ENCODE results near the gene TFAP2A. TPM values are rescaled to one million over a fixed set of nuclear protein-coding genes. Genes with fewer than 3 reads are reported as not detected.

TFAP2A gene
- total RNA-seq, 1 experiment from 2014 or later, result 0.42 TPM

GRCh38 chr6:10383331-10384090, 31.4 kb downstream of the TFAP2A start:
- Mint-ChIP-seq H3K4me1 (peaks cover 62% of the 10 kb centered on the region), H3K9me3 (no peaks in the 10 kb centered on the region), H3K27ac (no peak overlapping the region), H3K27me3 (ENCODE audit: low read depth) (peaks cover 98% of the 10 kb centered on the region), H3K36me3 (no peaks in the 10 kb centered on the region), H3K4me3 (peak overlapping the region; percentile 59)
- ChIA-PET POLR2A (no interaction called here), CTCF (interaction anchor here (0.6 kb wide), 1 partner anchor 14 kb away, joined by 3 read pairs; no protein-coding TSS in a partner anchor)
- peak; percentile 49 for DNase-seq (ENCODE audit: low spot score)
- ATAC-seq, result peak; percentile 20
- 0 out of 2 replicates have a peak, but pooled peaks have one; percentile 65 for TF ChIP-seq TP53 (CRISPR knock-in tag; IDR thresholded peaks at IDR 0.05)
- TF ChIP-seq MXD4 (CRISPR knock-in tag; IDR thresholded peaks at IDR 0.05; ENCODE audit: borderline replicate concordance), result no peak
- no peak for TF ChIP-seq FOXJ3 (CRISPR knock-in tag; IDR thresholded peaks at IDR 0.05; ENCODE audit: borderline replicate concordance)

- DNase-seq (ENCODE audit: low spot score) (no peak), ATAC-seq (no peak)
- Mint-ChIP-seq H3K27me3 (ENCODE audit: low read depth) (peaks cover 98% of the 10 kb centered on the region), H3K27ac (no peak overlapping the region), H3K4me3 (peak overlapping the region; percentile 59), H3K4me1 (peaks cover 60% of the 10 kb centered on the region), H3K9me3 (no peaks in the 10 kb centered on the region), H3K36me3 (no peaks in the 10 kb centered on the region)
- TF ChIP-seq, protein P1, sequence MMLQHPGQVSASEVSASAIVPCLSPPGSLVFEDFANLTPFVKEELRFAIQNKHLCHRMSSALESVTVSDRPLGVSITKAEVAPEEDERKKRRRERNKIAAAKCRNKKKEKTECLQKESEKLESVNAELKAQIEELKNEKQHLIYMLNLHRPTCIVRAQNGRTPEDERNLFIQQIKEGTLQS (CRISPR knock-in tag; conservative IDR thresholded peaks at IDR 0.05), result no peak
- ChIA-PET POLR2A (interaction anchor here (0.7 kb wide), 1 partner anchor 312 kb away, joined by 4 read pairs; the partner anchor contains the start of gene PAK1IP1), CTCF (no interaction called here)
These were observed 32.0 kb downstream of the TFAP2A start for GRCh38 chr6:10382728-10383330.

- no peaks in the 10 kb centered on the region for H3K9me3 Mint-ChIP-seq
These were observed 32.6 kb downstream of the TFAP2A start for GRCh38 chr6:10382322-10382721.

DNA sequence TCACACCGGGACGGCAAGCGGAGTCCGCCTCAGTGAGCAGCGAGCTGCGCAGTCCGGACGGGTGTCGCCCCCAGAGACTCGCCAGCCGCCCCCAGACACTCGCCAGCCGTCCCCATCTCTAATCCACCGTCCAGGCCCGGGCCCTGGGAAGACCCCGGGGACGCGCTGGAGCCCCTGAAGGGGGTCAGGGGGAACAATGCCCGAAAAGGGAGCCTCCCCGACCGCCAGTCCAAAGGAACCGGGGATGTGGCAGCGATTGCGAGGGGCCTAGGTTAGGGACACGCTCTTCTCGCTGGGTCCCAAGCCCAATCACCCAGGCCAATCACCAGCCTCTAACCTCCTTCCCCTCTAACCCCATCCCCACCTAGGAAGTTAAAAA, 33.1 kb downstream of the TFAP2A start:
- peaks cover 53% of the 10 kb centered on the region for H3K4me1 Mint-ChIP-seq
- ChIA-PET POLR2A (interaction anchor here (1.0 kb wide), 2 partner anchors 23 to 31 kb away, joined by 3 read pairs; no protein-coding TSS in a partner anchor), CTCF (interaction anchor here (0.9 to 2.6 kb wide), 6 partner anchors 10 to 48 kb away, joined by 3 to 20 read pairs (median 4); partner anchors contain the start of gene TFAP2A)
- peak overlapping the region; percentile 59 for H3K4me3 Mint-ChIP-seq
- peaks cover 98% of the 10 kb centered on the region for H3K27me3 Mint-ChIP-seq (ENCODE audit: low read depth)
- H3K9me3 Mint-ChIP-seq, result no peaks in the 10 kb centered on the region
- no peak; the same call in none of the 2 replicates for ATAC-seq
- no peak for DNase-seq (ENCODE audit: low spot score)
- no peaks in the 10 kb centered on the region for H3K36me3 Mint-ChIP-seq
- H3K27ac Mint-ChIP-seq, result no peak overlapping the region
- TF ChIP-seq ZNF138 (CRISPR knock-in tag; conservative IDR thresholded peaks at IDR 0.05), result no peak
- TF ChIP-seq ZNF219 (CRISPR knock-in tag; IDR thresholded peaks at IDR 0.05; ENCODE audit: borderline replicate concordance), result no peak
- no peak for TF ChIP-seq ATF2 (CRISPR knock-in tag; IDR thresholded peaks at IDR 0.05; ENCODE audit: borderline replicate concordance, low read depth)
- TF ChIP-seq, protein P2, sequence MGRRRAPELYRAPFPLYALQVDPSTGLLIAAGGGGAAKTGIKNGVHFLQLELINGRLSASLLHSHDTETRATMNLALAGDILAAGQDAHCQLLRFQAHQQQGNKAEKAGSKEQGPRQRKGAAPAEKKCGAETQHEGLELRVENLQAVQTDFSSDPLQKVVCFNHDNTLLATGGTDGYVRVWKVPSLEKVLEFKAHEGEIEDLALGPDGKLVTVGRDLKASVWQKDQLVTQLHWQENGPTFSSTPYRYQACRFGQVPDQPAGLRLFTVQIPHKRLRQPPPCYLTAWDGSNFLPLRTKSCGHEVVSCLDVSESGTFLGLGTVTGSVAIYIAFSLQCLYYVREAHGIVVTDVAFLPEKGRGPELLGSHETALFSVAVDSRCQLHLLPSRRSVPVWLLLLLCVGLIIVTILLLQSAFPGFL (CRISPR knock-in tag; IDR thresholded peaks at IDR 0.05; ENCODE audit: borderline replicate concordance), result no peak
- no peak for TF ChIP-seq ZNF416 (CRISPR knock-in tag; IDR thresholded peaks at IDR 0.05)
- TF ChIP-seq, protein P3, sequence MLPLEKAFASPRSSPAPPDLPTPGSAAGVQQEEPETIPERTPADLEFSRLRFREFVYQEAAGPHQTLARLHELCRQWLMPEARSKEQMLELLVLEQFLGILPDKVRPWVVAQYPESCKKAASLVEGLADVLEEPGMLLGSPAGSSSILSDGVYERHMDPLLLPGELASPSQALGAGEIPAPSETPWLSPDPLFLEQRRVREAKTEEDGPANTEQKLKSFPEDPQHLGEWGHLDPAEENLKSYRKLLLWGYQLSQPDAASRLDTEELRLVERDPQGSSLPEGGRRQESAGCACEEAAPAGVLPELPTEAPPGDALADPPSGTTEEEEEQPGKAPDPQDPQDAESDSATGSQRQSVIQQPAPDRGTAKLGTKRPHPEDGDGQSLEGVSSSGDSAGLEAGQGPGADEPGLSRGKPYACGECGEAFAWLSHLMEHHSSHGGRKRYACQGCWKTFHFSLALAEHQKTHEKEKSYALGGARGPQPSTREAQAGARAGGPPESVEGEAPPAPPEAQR (CRISPR knock-in tag; IDR thresholded peaks at IDR 0.05), result no peak

More at GRCh38 chr6:10382322-10382721, 32.6 kb downstream of the TFAP2A start:
- H3K36me3 Mint-ChIP-seq, result no peaks in the 10 kb centered on the region
- DNase-seq (ENCODE audit: low spot score), result no peak
- CTCF ChIA-PET, result interaction anchor here (0.9 to 2.6 kb wide), 4 partner anchors 9 to 47 kb away, joined by 3 to 20 read pairs (median 4); partner anchors contain the start of gene TFAP2A
- no peak for ATAC-seq
- POLR2A ChIA-PET, result interaction anchor here (0.7 kb wide), 1 partner anchor 313 kb away, joined by 4 read pairs; the partner anchor contains the start of gene PAK1IP1
- H3K27ac Mint-ChIP-seq, result no peak overlapping the region
- peaks cover 58% of the 10 kb centered on the region for H3K4me1 Mint-ChIP-seq
- TF ChIP-seq ESRRA (CRISPR knock-in tag; IDR thresholded peaks at IDR 0.05; ENCODE audit: borderline replicate concordance) (no peak), CREM (CRISPR knock-in tag; IDR thresholded peaks at IDR 0.05) (no peak), NR2C2 (CRISPR knock-in tag; IDR thresholded peaks at IDR 0.05) (no peak), JAZF1 (CRISPR knock-in tag; IDR thresholded peaks at IDR 0.05) (no peak)
- TF ChIP-seq, protein P4, sequence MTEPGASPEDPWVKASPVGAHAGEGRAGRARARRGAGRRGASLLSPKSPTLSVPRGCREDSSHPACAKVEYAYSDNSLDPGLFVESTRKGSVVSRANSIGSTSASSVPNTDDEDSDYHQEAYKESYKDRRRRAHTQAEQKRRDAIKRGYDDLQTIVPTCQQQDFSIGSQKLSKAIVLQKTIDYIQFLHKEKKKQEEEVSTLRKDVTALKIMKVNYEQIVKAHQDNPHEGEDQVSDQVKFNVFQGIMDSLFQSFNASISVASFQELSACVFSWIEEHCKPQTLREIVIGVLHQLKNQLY (CRISPR knock-in tag; IDR thresholded peaks at IDR 0.05), result no peak
- TF ChIP-seq, protein P5, sequence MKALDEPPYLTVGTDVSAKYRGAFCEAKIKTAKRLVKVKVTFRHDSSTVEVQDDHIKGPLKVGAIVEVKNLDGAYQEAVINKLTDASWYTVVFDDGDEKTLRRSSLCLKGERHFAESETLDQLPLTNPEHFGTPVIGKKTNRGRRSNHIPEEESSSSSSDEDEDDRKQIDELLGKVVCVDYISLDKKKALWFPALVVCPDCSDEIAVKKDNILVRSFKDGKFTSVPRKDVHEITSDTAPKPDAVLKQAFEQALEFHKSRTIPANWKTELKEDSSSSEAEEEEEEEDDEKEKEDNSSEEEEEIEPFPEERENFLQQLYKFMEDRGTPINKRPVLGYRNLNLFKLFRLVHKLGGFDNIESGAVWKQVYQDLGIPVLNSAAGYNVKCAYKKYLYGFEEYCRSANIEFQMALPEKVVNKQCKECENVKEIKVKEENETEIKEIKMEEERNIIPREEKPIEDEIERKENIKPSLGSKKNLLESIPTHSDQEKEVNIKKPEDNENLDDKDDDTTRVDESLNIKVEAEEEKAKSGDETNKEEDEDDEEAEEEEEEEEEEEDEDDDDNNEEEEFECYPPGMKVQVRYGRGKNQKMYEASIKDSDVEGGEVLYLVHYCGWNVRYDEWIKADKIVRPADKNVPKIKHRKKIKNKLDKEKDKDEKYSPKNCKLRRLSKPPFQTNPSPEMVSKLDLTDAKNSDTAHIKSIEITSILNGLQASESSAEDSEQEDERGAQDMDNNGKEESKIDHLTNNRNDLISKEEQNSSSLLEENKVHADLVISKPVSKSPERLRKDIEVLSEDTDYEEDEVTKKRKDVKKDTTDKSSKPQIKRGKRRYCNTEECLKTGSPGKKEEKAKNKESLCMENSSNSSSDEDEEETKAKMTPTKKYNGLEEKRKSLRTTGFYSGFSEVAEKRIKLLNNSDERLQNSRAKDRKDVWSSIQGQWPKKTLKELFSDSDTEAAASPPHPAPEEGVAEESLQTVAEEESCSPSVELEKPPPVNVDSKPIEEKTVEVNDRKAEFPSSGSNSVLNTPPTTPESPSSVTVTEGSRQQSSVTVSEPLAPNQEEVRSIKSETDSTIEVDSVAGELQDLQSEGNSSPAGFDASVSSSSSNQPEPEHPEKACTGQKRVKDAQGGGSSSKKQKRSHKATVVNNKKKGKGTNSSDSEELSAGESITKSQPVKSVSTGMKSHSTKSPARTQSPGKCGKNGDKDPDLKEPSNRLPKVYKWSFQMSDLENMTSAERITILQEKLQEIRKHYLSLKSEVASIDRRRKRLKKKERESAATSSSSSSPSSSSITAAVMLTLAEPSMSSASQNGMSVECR (CRISPR knock-in tag; IDR thresholded peaks at IDR 0.05; ENCODE audit: borderline replicate concordance), result no peak
- peaks cover 98% of the 10 kb centered on the region for H3K27me3 Mint-ChIP-seq (ENCODE audit: low read depth)
- H3K4me3 Mint-ChIP-seq, result peak overlapping the region; percentile 59

Measured in WTC11 (cell line).